ENCODE results near the gene FAM20C. TPM values are rescaled to one million over a fixed set of nuclear protein-coding genes. Genes with fewer than 3 reads are reported as not detected.
"Not testable (repeated sequence)": the region's sequence is repeated elsewhere in the genome, so short reads cannot be mapped to it uniquely, and the experiment has no call there.

The FAM20C gene
- polyA plus RNA-seq, 12 donors, result 24.0 to 51.8 (median 32.9) TPM; not detected in 1

DNA sequence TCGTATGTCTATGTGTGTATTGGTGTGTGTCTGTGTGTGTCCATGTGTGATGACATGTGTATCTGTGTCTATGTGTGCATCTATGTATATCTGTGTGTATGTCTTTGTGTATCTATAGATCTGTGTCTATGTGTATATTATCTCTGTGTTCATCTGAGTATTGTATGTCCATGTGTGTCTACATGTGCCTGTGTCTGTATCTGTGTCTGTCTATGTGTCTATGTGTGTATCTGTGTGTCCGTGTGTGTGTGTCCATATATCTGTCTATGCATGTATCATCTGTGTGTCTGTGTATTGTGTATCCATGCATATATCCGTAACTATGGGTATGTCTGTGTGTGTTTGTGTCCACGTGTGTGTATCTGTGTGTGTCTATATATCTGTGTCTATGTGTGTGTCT, 2.7 kb upstream of the FAM20C start:
- DNase-seq, result no peak

DNA sequence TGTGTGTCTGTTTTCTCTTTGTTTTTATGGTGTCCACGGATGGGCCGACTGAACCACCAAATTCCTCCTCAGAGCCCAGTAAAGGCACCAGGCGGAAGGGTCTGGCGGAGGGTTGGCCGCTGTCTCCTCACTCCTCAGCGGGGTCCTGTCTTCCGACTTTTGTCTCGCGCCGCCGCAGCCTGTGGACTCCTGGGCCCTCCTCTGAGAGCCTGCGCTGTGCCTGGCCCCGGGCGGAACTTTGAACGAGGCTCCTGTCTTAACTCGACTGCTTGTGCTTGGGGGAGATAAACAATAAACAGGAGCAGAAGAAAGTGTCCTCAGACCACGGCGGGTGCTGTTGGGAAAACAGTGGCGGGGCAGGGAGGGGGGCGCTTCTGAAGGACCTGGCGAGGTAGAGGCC, 2.2 kb upstream of the FAM20C start:
- DNase-seq, result no peak

DNA sequence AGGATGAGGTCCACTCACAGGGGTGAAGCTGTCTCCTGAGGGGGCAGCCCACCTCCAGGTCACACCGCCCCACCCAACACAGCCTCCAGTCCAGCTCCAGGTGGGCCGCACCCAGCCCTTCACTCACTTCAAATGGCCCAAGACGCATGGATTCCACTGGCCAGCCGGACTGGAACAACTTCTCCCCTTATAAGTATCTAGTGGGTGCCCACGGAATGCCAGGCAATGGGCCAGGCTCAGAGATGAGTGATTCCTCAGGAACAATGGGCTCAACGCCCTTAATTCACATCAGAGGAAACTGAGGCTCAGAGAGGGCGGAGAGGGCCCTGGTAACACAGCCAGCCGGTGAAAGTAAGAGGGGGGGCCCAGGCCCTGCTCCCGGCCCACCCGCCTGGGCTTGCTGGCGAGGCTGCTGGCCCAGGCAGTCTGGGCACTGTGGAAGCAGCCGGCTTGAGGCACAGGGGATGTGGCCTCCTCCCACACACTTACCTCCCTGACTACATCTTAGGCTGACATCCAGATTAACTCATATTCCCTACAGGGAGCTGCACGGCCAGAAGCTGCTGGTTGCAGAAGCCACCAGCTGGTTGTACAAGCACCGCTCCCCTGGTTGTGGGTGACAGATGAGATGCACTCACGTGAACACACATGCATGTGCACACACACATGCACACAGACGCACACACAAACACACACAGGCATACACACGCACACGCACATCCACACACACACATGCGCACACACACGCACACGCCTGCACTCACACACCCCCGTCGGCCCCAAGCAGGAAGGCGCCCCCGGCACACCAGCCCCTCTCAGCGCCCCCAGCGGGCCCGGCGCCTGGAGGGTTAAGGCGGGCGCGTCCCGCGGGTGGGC, 1.0 kb upstream of the FAM20C start:
- DNase-seq, result peak; percentile 64

DNA sequence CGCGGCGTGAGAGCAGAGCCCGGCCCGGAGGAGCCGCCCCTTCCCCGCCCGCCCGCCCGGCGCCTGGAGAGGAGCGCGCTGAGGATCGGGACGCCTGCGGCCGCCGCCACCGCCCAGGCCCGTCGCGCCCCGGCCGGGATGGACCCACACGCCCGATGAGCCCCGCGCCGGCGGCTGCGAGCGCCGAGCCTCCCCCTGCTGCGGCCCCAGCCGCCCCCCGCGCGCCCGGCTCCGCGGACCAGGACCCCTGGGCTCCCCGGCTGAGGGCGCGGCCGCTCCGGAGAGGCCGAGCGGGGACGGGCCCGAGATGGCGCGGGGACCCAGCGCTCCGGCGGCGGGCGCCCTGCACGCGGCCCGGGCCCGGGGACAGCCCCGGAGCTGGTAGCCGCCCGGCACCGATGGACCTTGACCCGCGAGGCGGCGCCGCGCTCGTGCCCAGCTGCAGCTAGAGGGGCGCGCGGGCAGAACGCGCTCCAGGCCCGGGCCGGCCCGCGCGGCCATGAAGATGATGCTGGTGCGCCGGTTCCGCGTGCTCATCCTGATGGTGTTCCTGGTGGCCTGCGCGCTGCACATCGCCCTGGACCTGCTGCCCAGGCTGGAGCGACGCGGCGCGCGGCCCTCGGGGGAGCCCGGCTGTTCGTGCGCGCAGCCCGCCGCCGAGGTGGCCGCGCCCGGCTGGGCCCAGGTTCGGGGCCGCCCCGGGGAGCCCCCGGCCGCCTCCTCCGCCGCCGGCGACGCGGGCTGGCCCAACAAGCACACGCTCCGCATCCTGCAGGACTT, 520 bp downstream of the FAM20C start:
- DNase-seq, result no peak

DNA sequence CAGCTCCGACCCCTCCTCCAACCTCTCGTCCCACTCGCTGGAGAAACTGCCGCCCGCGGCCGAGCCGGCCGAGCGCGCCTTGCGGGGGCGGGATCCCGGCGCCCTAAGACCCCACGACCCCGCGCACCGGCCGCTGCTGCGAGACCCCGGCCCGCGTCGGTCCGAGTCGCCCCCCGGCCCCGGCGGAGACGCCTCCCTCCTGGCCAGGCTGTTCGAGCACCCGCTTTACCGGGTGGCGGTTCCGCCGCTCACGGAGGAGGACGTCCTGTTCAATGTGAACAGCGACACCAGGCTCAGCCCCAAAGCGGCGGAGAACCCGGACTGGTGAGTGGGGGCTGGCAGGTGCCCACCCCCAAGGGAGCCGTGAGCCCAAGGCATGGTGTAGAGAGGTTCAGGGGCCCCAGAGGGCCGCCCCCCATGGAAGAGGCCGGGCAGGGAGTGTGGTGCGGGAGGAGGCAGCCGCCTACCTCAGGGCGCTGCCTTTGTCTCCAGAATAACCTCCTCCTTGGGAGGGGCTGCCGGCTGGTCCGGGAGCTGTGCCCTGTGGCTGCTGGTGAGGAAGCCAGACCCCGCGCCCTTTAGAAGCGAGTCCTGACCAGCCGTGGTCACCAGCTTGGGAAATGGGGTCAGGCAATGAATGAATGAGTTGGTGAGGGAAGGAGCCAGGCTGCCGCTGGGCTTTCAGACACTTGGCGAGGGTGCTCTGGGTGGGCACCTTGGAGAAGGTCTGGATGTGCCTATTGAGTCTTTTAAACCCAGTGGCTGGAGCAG, 1.3 kb downstream of the FAM20C start:
- DNase-seq, result no peak

DNA sequence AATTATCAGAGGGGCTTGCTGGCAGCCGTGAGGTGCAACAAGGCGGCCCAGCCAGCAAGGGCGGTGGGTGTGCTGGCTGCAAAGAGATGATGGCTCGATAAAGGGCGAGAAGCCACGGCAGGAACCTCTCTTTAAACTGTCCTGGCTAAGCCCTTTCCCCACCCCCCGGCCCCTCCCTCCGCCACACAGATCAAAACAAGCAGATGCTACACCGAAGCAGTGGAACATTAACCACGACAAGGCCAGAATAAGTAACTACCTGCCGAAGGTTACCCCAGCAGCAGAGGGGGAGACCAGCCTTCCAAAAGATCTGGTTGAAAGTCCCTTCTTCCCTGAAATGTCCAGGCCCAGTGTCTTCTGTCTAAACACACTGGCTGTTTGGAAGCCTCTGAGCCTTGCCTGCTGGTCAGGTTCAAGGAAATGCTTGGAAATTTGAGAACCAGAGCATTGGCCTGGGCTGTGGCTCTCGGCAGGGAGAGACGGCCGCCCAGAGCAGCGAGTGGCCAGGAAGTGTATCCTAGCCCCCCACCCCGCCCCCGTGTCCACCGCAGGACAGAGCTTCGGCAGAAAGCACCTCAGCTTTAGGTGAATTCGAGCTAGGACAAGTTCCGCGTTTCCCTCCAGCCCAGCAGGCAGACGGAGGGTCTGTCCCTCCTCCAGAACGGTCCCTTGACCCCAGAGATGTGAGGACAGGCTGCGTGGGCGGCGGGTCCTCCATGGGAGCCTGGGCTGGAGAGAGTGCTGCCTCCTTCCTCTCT, 2.1 kb downstream of the FAM20C start:
- DNase-seq, result no peak

DNA sequence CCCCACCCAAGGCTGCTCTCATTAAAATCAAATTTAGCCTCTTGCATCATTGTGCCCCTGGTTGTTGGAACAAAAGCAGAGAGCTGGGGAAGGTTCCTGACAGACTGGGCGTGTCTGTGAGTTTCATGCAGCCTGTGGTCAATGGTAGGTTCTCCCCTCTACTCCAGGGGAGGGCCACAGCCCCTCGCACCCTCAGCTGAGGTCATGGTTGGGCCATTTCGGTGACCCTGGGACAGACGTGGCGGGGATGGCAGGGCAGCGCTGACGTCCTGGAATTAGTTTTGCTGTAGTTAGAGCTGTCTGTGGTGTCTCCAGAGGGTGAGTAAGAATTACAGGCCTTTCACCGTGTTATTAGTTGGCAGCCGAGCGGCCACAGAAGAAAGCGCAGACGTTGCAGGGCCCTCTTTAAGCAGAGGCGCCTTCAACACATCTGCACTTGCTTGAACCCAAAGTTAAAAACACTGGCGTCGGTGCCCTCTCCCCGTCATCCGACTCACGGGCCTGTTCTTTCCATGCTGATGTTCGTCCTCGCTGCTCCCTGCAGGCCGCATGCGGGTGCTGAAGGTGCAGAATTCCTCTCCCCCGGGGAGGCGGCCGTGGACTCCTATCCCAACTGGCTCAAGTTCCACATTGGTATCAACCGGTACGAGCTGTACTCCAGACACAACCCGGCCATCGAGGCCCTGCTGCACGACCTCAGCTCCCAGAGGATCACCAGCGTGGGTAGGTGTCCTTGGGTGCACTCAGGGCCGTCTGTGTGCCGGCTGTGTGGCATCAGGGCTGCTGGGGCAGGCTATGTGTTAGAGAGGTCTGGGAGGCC, 2.8 kb downstream of the FAM20C start:
- no peak for DNase-seq

DNA sequence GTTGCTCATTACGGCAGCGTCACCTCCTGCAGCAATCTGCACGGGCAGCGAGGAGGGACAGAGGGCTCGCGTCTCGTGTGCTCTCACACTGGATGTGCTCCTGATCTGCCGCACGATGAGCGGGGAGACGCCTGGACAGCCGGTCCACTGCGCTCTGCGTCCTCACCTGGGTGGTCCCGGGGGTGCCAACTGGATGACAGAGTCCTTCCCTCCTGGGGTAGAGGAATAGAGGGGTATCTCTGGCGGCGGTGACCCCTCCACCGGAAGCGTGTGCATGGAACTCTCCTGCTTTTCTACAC, 3.4 kb downstream of the FAM20C start:
- no peak for DNase-seq

DNA sequence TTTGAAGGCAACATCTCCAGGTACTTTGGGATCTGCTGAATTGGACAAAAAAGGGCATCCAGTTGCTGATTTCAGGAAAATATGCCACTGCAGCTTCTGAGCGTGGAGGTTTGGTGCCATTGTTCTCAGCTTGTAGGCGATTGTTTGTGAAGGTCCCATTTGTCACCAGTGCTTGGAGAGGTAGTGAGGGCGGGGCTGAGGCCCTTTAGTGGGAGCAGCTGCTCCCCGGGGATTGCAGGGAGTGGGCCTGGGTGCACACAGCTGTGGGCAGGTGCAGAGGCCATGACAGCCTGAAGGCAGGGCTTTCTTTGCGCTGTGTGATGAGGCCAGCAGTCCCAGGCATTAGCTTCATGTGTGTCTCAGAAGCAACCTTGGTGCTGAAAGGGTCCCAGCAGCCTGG, 3.9 kb downstream of the FAM20C start:
- DNase-seq, result no peak

DNA sequence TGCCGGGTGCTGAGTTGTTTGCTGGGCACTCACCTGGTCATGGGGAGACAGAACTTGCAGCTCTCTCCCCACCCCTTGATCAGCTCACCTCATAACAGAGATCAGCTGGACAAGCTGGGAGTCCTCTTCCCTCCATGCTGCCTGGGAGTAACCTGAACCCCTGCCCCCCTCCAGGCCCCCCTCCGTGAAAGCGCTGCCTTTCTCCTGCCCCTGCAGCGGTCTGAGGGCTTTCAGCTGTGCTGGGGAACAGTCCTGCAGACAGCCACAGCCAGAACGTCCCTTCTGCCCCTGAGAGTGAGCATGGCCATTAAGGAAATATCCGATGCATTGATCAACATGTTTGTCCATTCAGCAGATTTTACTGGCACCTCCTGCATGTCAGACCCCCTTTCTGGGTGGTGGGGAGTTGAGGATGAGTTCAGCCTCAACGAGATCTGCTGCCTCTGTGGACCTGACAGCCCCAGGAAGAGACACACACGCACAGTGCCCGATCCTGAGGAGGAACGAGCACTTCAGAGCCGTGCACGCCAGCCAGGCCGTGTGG, 4.5 kb downstream of the FAM20C start:
- no peak for DNase-seq

DNA sequence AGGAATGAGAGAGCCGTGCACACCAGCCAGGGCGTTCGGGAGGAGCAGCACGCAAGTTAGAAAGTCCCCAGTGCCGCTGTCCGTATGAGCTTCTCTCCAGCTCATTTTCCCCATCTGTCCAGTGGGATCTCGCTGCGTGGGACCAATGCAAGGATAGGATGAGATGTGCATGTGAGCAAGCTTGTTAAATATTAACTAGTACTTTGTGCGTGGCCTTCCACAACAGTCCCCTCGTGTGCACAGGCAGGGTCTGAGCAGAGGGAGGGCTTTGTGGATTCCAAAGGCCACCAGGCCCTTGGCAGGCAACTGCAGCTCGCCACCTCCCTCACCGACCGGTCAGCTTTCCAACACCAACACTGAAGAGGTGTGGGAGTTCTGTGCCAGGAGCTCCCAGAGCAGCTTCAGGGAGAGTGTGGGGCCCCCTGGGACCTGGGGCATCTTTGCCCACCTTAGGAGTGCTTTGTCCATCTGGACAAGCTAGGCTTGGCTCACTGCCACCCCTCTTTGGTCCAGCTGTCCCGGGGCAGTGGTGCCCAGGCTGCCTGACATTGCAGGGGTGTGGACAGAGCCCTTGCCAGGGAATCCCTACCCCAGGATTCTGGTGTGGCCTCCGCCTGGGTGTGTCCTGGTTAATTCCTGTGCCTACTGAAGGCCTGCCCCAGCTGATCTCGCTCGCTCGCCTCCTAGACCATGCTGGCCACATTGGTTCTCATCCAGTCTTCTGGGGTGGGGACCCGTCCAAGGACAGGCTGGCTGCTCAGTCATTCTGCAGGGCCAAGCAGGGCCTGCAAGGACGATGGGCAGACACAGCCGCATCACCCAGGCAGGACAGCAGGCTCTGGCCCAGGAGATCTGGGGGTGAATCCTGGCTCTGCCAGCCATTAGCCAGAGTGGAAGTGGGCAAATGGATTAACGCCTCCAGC, 5.3 kb downstream of the FAM20C start:
- no peak for DNase-seq

DNA sequence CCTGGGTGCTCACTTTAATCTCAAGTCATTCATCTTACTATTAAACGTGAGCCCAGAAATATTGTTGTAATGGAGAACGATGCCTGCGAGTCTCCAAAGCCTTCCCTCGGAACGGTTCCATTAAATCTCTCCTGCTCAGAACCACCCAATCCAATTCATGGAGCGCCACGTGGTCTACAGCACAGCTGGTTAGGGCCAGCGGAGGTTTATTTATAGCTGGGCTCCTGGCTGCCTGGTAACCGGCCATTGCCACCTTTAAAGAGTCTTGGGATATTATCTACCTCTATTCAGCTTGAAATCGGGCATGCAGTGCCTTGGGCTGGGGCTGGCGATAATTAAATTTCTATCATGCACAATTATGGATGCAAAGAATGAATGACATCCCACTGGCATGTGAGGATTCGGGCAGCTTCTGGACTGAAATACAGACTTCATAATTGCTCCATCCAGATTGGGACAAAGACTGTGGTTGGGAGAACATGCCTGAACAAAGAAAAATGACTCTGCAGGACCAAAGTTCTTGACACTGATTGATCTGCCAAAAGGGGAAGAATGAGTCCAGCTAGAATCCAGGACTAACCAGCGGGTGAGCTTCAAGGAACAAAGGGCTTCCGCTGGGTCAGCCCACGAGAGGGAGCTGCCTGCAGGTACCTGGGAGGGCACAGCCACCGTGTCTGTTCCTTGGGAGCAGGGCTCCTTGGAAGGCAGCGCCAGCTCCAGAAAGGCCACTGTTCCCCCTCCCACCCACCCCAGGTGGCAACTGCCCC, 7.3 kb downstream of the FAM20C start:
- no peak for DNase-seq

DNA sequence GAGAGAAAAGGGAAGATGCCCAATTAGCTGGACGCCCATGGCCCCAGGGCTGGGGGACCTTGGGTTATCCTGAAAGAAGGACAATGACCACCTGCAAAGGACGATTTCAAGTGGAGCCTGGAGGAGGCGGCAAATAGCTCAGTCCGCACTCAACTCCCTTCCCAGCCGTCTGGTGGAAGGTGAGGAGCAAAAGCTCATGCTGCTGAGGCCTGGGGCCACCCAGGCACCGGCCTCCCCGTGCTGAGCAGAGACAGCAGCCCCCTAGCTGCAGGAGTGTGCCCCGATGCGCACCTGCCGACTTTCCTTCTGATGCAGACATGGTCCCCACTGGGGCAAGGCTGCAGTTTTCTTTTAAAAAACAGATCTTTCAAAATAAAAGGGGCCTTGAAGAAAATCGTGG, 7.9 kb downstream of the FAM20C start:
- DNase-seq, result no peak

DNA sequence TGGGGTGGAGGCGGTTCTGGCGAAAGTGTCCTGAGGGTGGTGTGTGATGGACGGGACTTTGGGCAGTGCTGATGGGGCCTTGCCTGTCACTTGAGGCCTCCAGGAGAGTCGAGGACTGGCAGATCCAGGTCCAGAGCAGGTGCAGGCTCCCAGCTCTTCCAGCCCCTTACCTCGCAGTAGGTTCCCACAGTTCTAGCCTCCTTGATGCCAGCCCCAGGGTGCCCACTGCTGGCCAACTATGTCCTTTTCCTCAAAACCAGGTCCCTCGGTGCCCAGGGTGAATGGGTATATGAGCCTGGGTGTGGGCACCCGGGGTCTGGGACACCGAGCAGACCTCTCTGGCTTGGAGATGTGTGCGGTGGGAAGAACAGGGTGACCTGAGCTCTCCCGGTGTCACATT, 8.3 kb downstream of the FAM20C start:
- DNase-seq, result no peak

DNA sequence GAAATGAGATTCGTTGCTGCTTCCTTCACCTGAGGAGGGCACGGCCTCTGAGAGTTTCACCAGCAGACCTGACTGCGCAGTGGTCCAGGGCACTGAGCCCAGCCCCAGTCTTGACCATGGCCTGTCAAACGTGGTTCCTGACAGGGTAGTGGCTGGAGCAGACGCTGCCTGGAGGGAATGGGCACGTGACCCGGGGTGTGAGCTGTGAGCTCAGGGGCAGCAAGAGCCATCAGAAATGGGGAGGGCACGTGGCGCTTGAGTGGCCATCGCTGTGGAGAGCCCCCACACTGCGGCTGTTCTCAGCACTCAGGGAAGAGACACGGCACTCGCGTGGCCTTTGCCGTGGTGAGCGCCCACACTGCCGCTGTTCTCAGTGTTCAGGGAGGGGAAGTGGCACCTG, 12.0 kb downstream of the FAM20C start:
- no peak for DNase-seq

DNA sequence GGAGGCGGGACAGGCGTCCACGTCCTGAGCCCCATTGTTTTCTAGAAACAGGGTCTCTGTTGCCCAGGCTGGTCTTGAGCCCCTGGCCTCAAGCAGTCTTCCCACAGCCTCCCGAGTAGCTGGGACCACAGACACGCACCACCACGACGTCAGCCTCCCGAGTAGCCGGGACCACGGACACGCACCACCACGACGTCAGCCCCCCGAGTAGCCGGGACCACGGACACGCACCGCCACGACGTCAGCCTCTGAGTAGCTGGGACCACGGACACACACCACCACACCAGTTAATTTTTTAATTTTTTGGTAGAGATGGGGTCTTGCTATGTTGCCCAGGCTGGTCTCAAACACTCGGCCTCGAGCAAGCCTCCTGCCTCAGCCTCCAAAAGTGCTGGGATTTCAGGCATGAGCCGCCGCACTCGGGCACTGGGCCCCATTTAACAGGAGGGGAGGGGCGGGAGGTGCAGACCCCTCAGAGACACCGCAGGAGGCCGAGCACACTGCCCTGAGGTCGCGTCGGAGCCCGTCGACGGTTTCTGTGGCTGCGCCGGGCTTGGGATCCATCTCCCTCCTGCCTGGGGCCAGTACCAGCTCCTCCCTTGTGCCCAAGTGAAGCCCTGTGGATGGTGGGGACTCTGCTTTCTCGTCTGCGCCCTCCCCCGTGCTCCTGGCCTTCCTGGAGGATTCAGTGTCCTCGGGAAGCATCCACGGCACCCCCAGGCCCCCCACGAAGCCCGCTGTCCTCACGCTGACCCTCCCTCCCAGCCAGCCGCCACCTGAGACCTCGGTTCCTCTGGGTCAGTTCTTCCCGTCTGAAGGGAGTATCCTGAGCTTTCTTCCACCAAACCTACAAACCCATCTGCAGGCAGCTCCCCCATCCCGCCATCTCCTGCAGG, 13.0 kb downstream of the FAM20C start:
- no peak for DNase-seq

DNA sequence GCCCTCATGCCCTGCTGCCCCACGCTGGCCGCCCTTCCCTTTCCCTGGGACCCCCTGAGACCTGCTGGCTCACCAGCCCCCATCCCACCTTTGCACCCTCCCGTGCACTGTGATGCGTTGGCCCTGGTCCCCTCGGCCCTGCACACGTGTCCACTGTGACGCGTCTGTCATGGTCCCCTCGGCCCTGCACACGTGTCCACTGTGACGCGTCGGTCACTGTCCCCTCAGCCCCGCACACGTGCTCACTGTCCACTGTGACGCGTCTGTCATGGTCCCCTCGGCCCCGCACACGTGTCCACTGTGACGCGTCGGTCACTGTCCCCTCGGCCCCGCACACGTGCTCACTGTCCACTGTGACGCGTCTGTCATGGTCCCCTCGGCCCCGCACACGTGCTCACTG, 14.0 kb downstream of the FAM20C start:
- DNase-seq, result not testable (repeated sequence)
